ENCODE results near the gene CRELD2.

Gene CRELD2

DNA sequence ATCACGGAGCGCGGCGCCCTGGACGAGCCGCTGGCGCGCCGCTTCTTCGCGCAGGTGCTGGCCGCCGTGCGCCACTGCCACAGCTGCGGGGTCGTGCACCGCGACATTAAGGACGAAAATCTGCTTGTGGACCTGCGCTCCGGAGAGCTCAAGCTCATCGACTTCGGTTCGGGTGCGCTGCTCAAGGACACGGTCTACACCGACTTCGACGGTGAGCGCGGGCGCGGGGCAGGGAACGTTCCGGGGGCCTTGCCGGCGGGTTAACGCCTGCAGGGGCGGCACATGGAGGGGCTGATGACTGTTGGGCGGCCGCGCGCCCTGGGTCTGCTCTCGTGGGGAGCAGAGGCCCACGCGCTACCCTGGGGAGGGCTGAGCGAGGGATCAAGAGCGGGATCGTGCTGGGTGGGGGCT lies 43.2 kb downstream of the CRELD2 start (continued):
- TF ChIP-seq, protein P1, sequence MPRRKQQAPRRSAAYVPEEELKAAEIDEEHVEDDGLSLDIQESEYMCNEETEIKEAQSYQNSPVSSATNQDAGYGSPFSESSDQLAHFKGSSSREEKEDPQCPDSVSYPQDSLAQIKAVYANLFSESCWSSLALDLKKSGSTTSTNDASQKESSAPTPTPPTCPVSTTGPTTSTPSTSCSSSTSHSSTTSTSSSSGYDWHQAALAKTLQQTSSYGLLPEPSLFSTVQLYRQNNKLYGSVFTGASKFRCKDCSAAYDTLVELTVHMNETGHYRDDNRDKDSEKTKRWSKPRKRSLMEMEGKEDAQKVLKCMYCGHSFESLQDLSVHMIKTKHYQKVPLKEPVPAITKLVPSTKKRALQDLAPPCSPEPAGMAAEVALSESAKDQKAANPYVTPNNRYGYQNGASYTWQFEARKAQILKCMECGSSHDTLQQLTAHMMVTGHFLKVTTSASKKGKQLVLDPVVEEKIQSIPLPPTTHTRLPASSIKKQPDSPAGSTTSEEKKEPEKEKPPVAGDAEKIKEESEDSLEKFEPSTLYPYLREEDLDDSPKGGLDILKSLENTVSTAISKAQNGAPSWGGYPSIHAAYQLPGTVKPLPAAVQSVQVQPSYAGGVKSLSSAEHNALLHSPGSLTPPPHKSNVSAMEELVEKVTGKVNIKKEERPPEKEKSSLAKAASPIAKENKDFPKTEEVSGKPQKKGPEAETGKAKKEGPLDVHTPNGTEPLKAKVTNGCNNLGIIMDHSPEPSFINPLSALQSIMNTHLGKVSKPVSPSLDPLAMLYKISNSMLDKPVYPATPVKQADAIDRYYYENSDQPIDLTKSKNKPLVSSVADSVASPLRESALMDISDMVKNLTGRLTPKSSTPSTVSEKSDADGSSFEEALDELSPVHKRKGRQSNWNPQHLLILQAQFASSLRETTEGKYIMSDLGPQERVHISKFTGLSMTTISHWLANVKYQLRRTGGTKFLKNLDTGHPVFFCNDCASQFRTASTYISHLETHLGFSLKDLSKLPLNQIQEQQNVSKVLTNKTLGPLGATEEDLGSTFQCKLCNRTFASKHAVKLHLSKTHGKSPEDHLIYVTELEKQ (tag by site-specific recombination; IDR thresholded peaks at IDR 0.05; ENCODE audit: borderline replicate concordance): no peak
- TF ChIP-seq ZNF530 (tag by site-specific recombination; IDR thresholded peaks at IDR 0.05; ENCODE audit: low read depth) (no peak), ZSCAN30 (tag by site-specific recombination; IDR thresholded peaks at IDR 0.05) (no peak), ZNF19 (tag by site-specific recombination; IDR thresholded peaks at IDR 0.05; ENCODE audit: low read depth) (no peak), ZNF335 (tag by site-specific recombination; conservative IDR thresholded peaks at IDR 0.05) (peak; percentile 27; the same call in 1 of the 2 replicates), ZNF311 (tag by site-specific recombination; IDR thresholded peaks at IDR 0.05; ENCODE audit: borderline replicate concordance) (no peak), KLF10 (tag by site-specific recombination; IDR thresholded peaks at IDR 0.05) (no peak), ZNF121 (tag by site-specific recombination; IDR thresholded peaks at IDR 0.05) (0 out of 2 replicates have a peak, but pooled peaks have one; percentile 22), ZNF341 (tag by site-specific recombination; IDR thresholded peaks at IDR 0.05; ENCODE audit: low read depth) (no peak), ZNF354C (tag by site-specific recombination; IDR thresholded peaks at IDR 0.05; ENCODE audit: borderline replicate concordance, low read depth) (no peak), ZNF561 (tag by site-specific recombination; IDR thresholded peaks at IDR 0.05; ENCODE audit: borderline replicate concordance) (no peak)
- TF ChIP-seq, protein P2, sequence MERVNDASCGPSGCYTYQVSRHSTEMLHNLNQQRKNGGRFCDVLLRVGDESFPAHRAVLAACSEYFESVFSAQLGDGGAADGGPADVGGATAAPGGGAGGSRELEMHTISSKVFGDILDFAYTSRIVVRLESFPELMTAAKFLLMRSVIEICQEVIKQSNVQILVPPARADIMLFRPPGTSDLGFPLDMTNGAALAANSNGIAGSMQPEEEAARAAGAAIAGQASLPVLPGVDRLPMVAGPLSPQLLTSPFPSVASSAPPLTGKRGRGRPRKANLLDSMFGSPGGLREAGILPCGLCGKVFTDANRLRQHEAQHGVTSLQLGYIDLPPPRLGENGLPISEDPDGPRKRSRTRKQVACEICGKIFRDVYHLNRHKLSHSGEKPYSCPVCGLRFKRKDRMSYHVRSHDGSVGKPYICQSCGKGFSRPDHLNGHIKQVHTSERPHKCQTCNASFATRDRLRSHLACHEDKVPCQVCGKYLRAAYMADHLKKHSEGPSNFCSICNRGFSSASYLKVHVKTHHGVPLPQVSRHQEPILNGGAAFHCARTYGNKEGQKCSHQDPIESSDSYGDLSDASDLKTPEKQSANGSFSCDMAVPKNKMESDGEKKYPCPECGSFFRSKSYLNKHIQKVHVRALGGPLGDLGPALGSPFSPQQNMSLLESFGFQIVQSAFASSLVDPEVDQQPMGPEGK (tag by site-specific recombination; IDR thresholded peaks at IDR 0.05): peak; percentile 78
- TF ChIP-seq, protein P3, sequence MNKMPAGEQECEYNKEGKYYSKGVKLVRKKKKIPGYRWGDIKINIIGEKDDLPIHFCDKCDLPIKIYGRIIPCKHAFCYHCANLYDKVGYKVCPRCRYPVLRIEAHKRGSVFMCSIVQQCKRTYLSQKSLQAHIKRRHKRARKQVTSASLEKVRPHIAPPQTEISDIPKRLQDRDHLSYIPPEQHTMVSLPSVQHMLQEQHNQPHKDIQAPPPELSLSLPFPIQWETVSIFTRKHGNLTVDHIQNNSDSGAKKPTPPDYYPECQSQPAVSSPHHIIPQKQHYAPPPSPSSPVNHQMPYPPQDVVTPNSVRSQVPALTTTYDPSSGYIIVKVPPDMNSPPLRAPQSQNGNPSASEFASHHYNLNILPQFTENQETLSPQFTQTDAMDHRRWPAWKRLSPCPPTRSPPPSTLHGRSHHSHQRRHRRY (tag by site-specific recombination; IDR thresholded peaks at IDR 0.05): peak; percentile 78; the same call in 1 of the 2 replicates

DNA sequence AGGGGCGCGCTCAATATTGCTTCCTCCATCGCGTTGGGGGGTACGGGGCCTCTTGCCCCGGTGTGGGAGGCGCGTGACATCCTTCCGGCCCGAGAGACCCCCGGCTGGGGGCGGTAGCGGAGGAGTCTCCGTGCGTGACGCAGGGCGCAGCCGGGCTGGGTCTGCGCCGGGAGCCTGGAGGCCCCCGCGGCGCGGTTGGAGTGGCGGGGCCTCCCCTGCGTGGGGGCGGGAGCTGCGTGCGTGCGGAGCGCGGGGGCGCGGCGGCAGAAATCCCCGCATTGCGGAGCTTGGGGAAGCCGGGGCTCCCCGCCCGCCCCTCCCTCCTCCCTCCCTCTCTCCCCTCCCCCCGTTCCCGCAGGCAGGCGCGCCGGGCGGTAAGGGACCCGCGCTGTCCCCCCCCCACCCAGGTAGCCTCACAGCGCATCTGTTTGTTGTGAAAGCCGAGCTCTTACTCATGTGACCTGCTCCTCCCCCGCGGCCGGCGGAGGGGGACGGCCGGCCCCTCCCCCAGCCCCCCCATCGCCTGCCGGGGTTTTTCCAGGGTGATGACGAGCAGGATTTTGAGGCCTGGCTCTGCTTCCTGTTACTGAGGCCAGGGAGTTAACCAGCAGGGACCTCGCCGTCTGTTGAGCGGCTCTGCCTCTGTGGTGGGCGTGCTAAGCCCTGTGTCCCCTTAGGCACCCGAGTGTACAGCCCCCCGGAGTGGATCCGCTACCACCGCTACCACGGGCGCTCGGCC lies 43.7 kb downstream of the CRELD2 start:
- Histone ChIP-seq H3K9me3 (ENCODE audit: control insufficient read depth, insufficient read depth, low read depth, low read length) (no peaks in the 10 kb centered on the region), H3K36me3 (ENCODE audit: control insufficient read depth in 2 of 2, insufficient read depth in 1 of 2, low read length in 2 of 2) (peaks cover 10 to 39% of the 10 kb centered on the region in 2 experiments), H3K27ac (ENCODE audit: extremely low read depth, low read depth, low read length) (peak overlapping the region; percentile 99), H3K4me1 (ENCODE audit: control insufficient read depth, insufficient read depth, low read length) (peaks cover 12% of the 10 kb centered on the region), H3K4me3 (ENCODE audit: low read depth, low read length) (peak overlapping the region; percentile 83)
- ChIA-PET CTCF (interaction anchor here (1.1 kb wide), 1 partner anchor 68 kb away, joined by 4 read pairs; no protein-coding TSS in a partner anchor), POLR2A (interaction anchor here (0.5 to 3.3 kb wide), 17 partner anchors 8 to 550 kb away, joined by 3 to 26 read pairs (median 3); partner anchors contain the start of genes HDAC10 and PLXNB2)
- TF ChIP-seq SP2 (tag by site-specific recombination; IDR thresholded peaks at IDR 0.05): peak; percentile 71
- TF ChIP-seq ZNF837 (tag by site-specific recombination; IDR thresholded peaks at IDR 0.05): 0 out of 2 replicates have a peak, but pooled peaks have one; percentile 3
- TF ChIP-seq, protein P4, sequence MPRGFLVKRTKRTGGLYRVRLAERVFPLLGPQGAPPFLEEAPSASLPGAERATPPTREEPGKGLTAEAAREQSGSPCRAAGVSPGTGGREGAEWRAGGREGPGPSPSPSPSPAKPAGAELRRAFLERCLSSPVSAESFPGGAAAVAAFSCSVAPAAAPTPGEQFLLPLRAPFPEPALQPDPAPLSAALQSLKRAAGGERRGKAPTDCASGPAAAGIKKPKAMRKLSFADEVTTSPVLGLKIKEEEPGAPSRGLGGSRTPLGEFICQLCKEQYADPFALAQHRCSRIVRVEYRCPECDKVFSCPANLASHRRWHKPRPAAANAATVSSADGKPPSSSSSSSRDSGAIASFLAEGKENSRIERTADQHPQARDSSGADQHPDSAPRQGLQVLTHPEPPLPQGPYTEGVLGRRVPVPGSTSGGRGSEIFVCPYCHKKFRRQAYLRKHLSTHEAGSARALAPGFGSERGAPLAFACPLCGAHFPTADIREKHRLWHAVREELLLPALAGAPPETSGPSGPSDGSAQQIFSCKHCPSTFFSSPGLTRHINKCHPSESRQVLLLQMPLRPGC (tag by site-specific recombination; IDR thresholded peaks at IDR 0.05): peak; percentile 50; the same call in 1 of the 2 replicates
- TF ChIP-seq ZNF239 (tag by site-specific recombination; IDR thresholded peaks at IDR 0.05): no peak
- TF ChIP-seq ZBTB7A (tag by site-specific recombination; IDR thresholded peaks at IDR 0.05; ENCODE audit: low read depth): no peak; the same call in none of the 2 replicates
- peak; percentile 61 for TF ChIP-seq WT1 (tag by site-specific recombination; IDR thresholded peaks at IDR 0.05)
- TF ChIP-seq, protein P5, sequence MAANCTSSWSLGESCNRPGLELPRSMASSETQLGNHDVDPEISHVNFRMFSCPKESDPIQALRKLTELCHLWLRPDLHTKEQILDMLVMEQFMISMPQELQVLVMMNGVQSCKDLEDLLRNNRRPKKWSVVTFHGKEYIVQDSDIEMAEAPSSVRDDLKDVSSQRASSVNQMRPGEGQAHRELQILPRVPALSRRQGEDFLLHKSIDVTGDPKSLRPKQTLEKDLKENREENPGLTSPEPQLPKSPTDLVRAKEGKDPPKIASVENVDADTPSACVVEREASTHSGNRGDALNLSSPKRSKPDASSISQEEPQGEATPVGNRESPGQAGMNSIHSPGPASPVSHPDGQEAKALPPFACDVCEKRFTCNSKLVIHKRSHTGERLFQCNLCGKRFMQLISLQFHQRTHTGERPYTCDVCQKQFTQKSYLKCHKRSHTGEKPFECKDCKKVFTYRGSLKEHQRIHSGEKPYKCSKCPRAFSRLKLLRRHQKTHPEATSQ (tag by site-specific recombination; IDR thresholded peaks at IDR 0.05): 0 out of 2 replicates have a peak, but pooled peaks have one; percentile 6
- TF ChIP-seq GLIS1 (tag by site-specific recombination; IDR thresholded peaks at IDR 0.05): peak; percentile 99
- no peak for TF ChIP-seq ZNF600 (tag by site-specific recombination; IDR thresholded peaks at IDR 0.05)
- peak; percentile 83 for TF ChIP-seq ZBTB8A (tag by site-specific recombination; IDR thresholded peaks at IDR 0.05)
- TF ChIP-seq ZNF843 (tag by site-specific recombination; IDR thresholded peaks at IDR 0.05): no peak
- TF ChIP-seq ZNF510 (tag by site-specific recombination; IDR thresholded peaks at IDR 0.05; ENCODE audit: insufficient replicate concordance): no peak
- peak; percentile 41; the same call in 1 of the 2 replicates for TF ChIP-seq KLF7 (tag by site-specific recombination; IDR thresholded peaks at IDR 0.05; ENCODE audit: borderline replicate concordance)

Data from HEK293 (cell line).